ENCODE data around the gene RPP25. TPM values are rescaled to one million over a fixed set of nuclear protein-coding genes. Genes with fewer than 3 reads are reported as not detected.

The RPP25 gene
- total and polyA plus RNA-seq, 3 donors from 2014 or later = 6.5 to 15.9 (median 6.8) TPM

DNA sequence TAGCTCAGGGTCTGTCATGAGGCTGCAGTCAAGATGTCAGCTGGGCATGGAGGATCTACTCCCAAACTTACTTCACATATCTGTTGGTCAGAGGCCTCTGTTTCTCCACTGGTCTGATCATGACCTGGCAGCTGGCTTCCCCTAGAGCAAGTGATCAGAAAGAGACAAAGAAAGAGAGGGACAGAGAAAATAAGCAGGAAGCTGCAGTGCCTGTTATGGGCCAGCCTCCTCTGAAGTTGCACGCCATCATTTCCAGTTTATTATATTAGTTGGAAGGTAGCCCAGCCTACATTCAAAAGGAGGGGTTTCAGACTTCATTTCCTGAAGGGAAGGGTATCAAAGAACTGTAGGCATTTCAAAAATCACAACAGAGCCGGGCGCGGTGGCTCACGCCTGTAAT lies 5.0 kb upstream of the RPP25 start:
- Histone ChIP-seq H3K27ac (no peak overlapping the region), H3K27me3 (no peaks in the 10 kb centered on the region), H3K4me1 (peaks cover 21% of the 10 kb centered on the region), H3K9me3 (no peaks in the 10 kb centered on the region), H3K36me3 (ENCODE audit: low read depth, missing control alignments) (no peaks in the 10 kb centered on the region), H3K4me3 (no peak overlapping the region)
- no peak for DNase-seq
- no peak for TF ChIP-seq CTCF (IDR thresholded peaks at IDR 0.05)
- intact Hi-C loops (cut with DNase I; ENCODE audit: low total_unique reads) = no loop called here
- WGBS, 2 donors = 81 to 88% methylated on average over 5 of the region's 5 CpGs

GRCh38 chr15:74960995-74961588 lies 4.5 kb upstream of the RPP25 start:
- Histone ChIP-seq H3K27me3 (no peaks in the 10 kb centered on the region), H3K9me3 (no peaks in the 10 kb centered on the region), H3K27ac (no peak overlapping the region), H3K4me1 (peaks cover 21% of the 10 kb centered on the region), H3K4me3 (no peak overlapping the region), H3K36me3 (ENCODE audit: low read depth, missing control alignments) (no peaks in the 10 kb centered on the region)
- no peak for DNase-seq
- TF ChIP-seq CTCF (IDR thresholded peaks at IDR 0.05) = no peak
- no peak for TF ChIP-seq POLR2A (IDR thresholded peaks at IDR 0.05)
- whole genome bisulfite sequencing, 2 donors = 51 to 74% methylated on average over 3 of the region's 3 CpGs
- intact Hi-C loops (cut with DNase I; ENCODE audit: low total_unique reads) = no loop called here

GRCh38 chr15:74960286-74960685 lies 3.7 kb upstream of the RPP25 start:
- Histone ChIP-seq H3K27ac (no peak overlapping the region), H3K4me3 (no peak overlapping the region), H3K36me3 (ENCODE audit: low read depth, missing control alignments) (no peaks in the 10 kb centered on the region), H3K4me1 (peaks cover 21% of the 10 kb centered on the region), H3K9me3 (no peaks in the 10 kb centered on the region), H3K27me3 (no peaks in the 10 kb centered on the region)
- TF ChIP-seq POLR2A (IDR thresholded peaks at IDR 0.05) (no peak), CTCF (IDR thresholded peaks at IDR 0.05) (no peak)
- intact Hi-C loops (cut with DNase I; ENCODE audit: low total_unique reads) = no loop called here
- DNase-seq = no peak
- WGBS, 2 donors = 67 to 82% methylated on average over 1 of the region's 1 CpG

GRCh38 chr15:74959586-74959939 lies 3.0 kb upstream of the RPP25 start:
- Histone ChIP-seq H3K27ac (no peak overlapping the region), H3K4me3 (peak overlapping the region in 1 of 2 donors; percentile 68), H3K36me3 (ENCODE audit: low read depth, missing control alignments) (no peaks in the 10 kb centered on the region), H3K4me1 (peaks cover 27% of the 10 kb centered on the region), H3K9me3 (no peaks in the 10 kb centered on the region), H3K27me3 (no peaks in the 10 kb centered on the region)
- intact Hi-C loops (cut with DNase I; ENCODE audit: low total_unique reads) = loop anchor here (10.0 kb wide), 1 partner anchor 325 kb away; no protein-coding TSS in a partner anchor
- 16% methylated on average over 8 of the region's 8 CpGs for WGBS, 2 donors
- no peak for TF ChIP-seq POLR2A (IDR thresholded peaks at IDR 0.05)
- TF ChIP-seq CTCF (IDR thresholded peaks at IDR 0.05) = no peak
- DNase-seq = no peak

DNA sequence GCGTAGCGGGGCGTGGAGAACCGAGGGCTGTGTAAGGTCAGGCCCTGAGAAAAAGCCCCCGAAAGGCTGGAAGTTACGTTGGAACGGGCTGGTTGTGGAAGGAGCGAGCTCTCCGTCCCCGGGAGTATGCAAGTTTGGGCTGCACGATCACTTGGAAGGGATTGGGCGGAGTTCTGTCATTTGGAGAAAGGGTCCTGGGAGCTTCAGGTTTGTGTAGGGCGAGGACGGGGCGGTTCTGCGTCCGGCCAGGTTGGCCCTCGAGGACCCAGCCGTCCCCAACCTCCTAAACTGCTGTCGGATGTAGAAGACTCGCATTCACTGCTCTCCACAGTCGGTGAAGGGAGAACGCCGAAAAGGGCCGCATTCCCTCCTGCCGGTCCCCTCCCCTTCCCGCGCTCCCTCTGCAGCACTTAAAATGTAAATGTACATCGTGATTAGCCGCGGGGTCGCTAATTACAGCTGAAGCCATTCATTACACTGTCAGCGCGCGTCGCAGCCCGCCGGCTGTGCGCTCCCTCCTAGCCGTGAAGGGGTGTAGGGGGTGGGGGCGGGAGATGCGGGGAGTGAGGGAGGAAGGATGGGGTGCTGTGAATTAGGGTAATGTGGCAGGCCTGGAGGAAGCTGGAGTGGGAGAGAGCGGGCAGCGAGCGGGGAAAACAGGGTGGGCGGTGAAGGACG lies 2.5 kb upstream of the RPP25 start:
- H3K4me3 ChIP-seq = peak overlapping the region; percentile 62 to 68
- no peak for TF ChIP-seq POLR2A (IDR thresholded peaks at IDR 0.05)
- TF ChIP-seq CTCF (IDR thresholded peaks at IDR 0.05) = no peak
- H3K4me1 ChIP-seq = peaks cover 31% of the 10 kb centered on the region
- intact Hi-C loops (cut with DNase I; ENCODE audit: low total_unique reads) = loop anchor here (10.0 kb wide), 1 partner anchor 324 kb away; no protein-coding TSS in a partner anchor
- no peaks in the 10 kb centered on the region for H3K27me3 ChIP-seq
- no peaks in the 10 kb centered on the region for H3K9me3 ChIP-seq
- H3K27ac ChIP-seq = no peak overlapping the region
- 3 to 11% methylated on average over 35 to 47 of the region's 47 CpGs for WGBS, 2 donors
- no peaks in the 10 kb centered on the region for H3K36me3 ChIP-seq (ENCODE audit: low read depth, missing control alignments)
- peak; percentile 19 for DNase-seq
